Mesangial cell (primary cell): ENCODE data around the gene KRTAP3-2. TPM values are rescaled to one million over a fixed set of nuclear protein-coding genes. Genes with fewer than 3 reads are reported as not detected.

Experiments
- total RNA-seq: library from RNA; depleted of rRNA; stranded (reverse); fragments of >200 nt; gene quantifications from 2 replicates; pipeline ENCODE4 v1.2.3, GENCODE V29; 2015

Gene KRTAP3-2
- total RNA-seq, result not detected in 2 replicates

DNA sequence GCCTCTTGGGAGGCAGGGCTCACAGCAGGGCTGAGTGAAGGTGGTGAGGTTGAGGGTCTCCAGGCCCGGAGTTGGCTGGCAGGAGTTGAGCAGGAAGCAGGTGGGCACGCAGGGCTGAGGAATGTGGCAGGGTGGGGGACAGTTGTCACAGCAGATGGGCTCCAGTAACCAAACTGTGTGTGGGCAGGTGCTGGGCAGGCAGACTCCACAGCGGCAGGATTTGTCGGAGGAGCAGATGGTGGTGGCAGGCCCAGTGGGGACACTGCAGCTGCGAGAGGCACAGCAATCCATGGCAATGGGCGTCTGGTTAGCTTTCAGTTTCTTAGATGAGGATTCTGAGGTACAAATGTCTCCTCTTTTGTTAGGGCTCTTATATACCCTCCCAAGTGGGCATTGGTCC is at the start of gene KRTAP3-2:
KRTAP3-2 (minus strand) TSS at position 344 of the 400 bp plus-strand sequence; CDS start at position 291, 53 bp downstream.

GRCh38 chr17:41046735-41047465 is 47.2 kb upstream of the KRTAP3-2 start, which contains the start of gene KRTAP2-1:
Gene KRTAP2-1, minus strand, starts transcription at chr17:41047316. Its CDS starts 49 bp downstream, at chr17:41047267.

DNA sequence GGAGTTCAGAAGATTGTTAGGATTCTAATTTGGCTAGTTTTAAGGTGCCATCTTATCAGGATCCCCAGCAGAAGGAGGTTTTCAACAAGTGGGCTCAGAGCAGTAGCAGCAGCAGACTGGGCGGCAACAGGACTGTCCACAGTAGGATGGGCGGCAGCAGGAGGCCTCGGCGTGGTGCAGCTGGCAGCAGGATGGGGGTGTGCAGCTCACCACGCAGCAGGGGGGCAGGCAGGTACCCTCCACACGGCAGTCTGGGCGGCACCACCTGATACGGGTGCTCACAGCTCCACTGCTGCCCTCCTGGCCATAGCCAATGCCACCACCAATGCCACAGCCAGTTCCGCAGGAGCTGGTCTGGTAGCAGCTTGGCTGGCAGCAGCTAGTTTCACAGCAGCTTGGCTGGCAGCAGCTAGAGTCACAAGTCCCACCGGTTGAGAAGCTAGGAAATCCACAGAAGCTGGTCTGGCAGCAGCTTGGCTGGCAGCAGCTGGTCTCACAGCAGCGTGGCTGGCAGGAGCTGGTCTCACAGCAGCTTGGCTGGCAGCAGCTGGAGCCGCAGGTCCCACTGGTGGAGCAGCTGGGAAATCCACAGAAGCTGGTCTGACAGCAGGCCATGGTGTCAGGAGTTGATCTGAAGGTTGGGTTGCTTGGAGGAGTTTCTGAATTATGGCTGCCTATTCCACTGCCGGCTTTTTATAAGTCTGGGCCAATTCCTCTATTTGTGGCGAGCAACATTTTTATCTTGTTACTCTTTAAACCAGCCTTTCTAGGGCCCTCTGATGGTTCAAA is 41.3 kb upstream of the KRTAP3-2 start, which contains the start of gene KRTAP1-1:
KRTAP1-1 (minus strand) TSS at position 668 of the 789 bp plus-strand sequence; CDS start at position 615, 53 bp downstream.

GRCh38 chr17:41034346-41034935 is 34.7 kb upstream of the KRTAP3-2 start, which contains the start of gene KRTAP1-3:
Gene KRTAP1-3, minus strand, starts transcription at chr17:41034874. Its CDS starts 53 bp downstream, at chr17:41034821.

GRCh38 chr17:41029633-41030245 is 30.0 kb upstream of the KRTAP3-2 start, which contains the start of gene KRTAP1-4:
Gene KRTAP1-4, minus strand, starts transcription at chr17:41030195. Its CDS starts 117 bp downstream, at chr17:41030078.

DNA sequence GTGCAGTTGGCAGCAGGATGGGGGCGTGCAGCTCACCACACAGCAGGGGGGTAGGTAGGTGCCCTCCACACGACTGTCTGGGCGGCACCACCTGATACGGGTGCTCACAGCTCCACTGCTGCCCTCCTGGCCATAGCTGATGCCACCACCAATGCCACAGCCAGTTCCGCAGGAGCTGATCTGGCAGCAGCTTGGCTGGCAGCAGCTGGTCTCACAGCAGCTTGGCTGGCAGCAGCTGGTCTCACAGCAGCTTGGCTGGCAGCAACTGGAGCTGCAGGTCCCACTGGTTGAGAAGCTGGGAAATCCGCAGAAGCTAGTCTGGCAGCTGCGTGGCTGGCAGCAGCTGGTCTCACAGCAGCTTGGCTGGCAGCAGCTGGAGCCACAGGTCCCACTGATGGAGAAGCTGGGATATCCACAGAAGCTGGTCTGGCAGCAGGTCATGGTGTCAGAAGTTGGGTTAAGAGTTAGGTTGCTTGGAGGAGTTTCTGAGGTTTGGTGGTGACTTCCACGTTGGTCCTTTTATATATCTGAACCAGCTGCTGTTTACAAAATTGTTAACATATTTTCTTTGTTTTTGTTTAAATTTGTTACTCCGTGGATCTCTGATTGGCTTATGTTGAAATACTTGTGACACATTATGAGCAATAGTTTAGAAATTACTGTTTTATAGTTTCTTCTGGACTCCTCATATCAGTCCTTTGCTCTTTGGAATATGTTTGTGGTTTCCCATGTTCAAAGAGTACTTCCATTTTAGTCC is 27.2 kb upstream of the KRTAP3-2 start, which contains the start of gene KRTAP1-5:
KRTAP1-5 (minus strand) TSS at position 494 of the 757 bp plus-strand sequence; CDS start at position 441, 53 bp downstream.

DNA sequence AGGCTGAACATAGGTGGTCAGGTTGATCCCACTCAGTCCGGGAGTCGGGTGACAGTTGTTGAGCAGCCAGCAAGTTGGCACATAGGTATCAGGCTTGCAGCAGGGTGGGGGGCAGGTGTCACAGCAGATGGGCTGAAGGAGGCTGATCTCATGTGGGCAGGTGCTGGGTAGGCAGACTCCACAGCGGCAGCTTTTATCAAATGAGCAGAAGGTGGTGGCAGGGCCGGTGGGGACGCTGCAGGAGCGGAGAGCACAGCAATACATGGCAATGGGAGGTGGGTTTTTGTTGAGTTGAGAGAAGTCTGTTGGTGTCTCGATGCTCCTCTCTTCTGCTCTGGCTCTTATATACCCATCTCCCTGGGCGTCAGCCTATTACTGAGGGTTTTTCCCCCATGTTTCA is 9.1 kb upstream of the KRTAP3-2 start, which contains the start of gene KRTAP3-1:
KRTAP3-1 (minus strand) TSS at position 318 of the 400 bp plus-strand sequence; CDS start at position 264, 54 bp downstream.

GRCh38 chr17:40993839-40994238 is 5.9 kb downstream of the KRTAP3-2 start, which contains the start of gene KRTAP3-3:
Gene KRTAP3-3, minus strand, starts transcription at chr17:40994164. Its CDS starts 67 bp downstream, at chr17:40994097.

DNA sequence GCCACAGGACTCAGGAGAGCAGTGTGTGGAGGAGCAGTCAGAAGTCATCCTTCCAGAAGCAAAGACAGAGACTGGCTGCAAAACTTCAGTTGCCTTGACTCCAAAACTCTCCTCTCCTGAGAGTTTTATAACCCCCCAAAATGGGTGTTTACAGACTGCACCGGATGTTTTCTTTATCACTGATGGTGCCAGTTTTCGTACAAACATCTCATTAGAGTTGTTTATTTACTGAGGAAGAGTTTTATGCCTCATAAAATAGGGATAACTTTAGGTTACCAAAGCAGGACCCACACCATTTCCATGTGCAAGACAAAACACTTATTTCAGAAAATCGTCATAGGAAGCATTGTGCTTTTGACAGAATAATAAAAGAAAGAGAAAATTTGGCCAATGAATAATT is 15.5 kb downstream of the KRTAP3-2 start, which contains the start of gene KRT40:
KRT40 (minus strand) TSS at position 101 of the 400 bp plus-strand sequence; CDS start at position 48, 53 bp downstream.

GRCh38 chr17:40966848-40967247 is 32.9 kb downstream of the KRTAP3-2 start, which contains the start of gene KRT39:
Gene KRT39, minus strand, starts transcription at chr17:40966948. Its CDS starts 92 bp downstream, at chr17:40966856.

Other genes with a start within 250 kb of the KRTAP3-2 start
- gene KRT25, start 244.6 kb downstream of the KRTAP3-2 start, total RNA-seq, result not detected in 2 replicates
- not detected in 2 replicates for gene KRT26, start 227.7 kb downstream of the KRTAP3-2 start, total RNA-seq
- 0.51 TPM in 1 of 2 replicates, not detected in the other for gene KRT27, start 217.4 kb downstream of the KRTAP3-2 start, total RNA-seq
- gene KRT28, start 199.9 kb downstream of the KRTAP3-2 start, total RNA-seq, result 0.51 TPM in 1 of 2 replicates, not detected in the other
- 10.3 and 49.9 TPM in 2 replicates for gene KRT10, start 177.3 kb downstream of the KRTAP3-2 start, total RNA-seq
- gene KRT12, start 132.7 kb downstream of the KRTAP3-2 start, total RNA-seq, result 0.13 TPM in 1 of 2 replicates, not detected in the other
- under 0.01 TPM in 1 of 2 replicates, not detected in the other for gene KRT20, start 114.7 kb downstream of the KRTAP3-2 start, total RNA-seq
- 0.76 TPM in 1 of 2 replicates, not detected in the other for gene KRT23, start 62.3 kb downstream of the KRTAP3-2 start, total RNA-seq
- gene KRT39, start 33.0 kb downstream of the KRTAP3-2 start, total RNA-seq, result not detected in 2 replicates
- not detected in 2 replicates for gene KRT40, start 15.6 kb downstream of the KRTAP3-2 start, total RNA-seq
- gene KRTAP3-3, start 5.7 kb downstream of the KRTAP3-2 start, total RNA-seq, result not detected in 2 replicates
- gene KRTAP3-1, start 9.2 kb upstream of the KRTAP3-2 start, total RNA-seq, result not detected in 2 replicates
- gene KRTAP1-5, start 27.3 kb upstream of the KRTAP3-2 start, total RNA-seq, result not detected in 2 replicates
- not detected in 2 replicates for gene KRTAP1-4, start 30.3 kb upstream of the KRTAP3-2 start, total RNA-seq
- gene KRTAP1-3, start 35.0 kb upstream of the KRTAP3-2 start, total RNA-seq, result not detected in 2 replicates
- gene KRTAP1-1, start 41.5 kb upstream of the KRTAP3-2 start, total RNA-seq, result not detected in 2 replicates
- not detected in 2 replicates for gene KRTAP2-1, start 47.4 kb upstream of the KRTAP3-2 start, total RNA-seq
- not detected in 2 replicates for gene KRTAP2-2, start 55.3 kb upstream of the KRTAP3-2 start, total RNA-seq
- gene KRTAP2-3, start 60.2 kb upstream of the KRTAP3-2 start, total RNA-seq, result 0.13 and 2.6 TPM in 2 replicates
- not detected in 2 replicates for gene KRTAP2-4, start 66.0 kb upstream of the KRTAP3-2 start, total RNA-seq
- not detected in 2 replicates for gene KRTAP4-7, start 84.2 kb upstream of the KRTAP3-2 start, total RNA-seq
- gene KRTAP4-8, start 98.2 kb upstream of the KRTAP3-2 start, total RNA-seq, result not detected in 2 replicates
- gene KRTAP4-16, start 102.3 kb upstream of the KRTAP3-2 start, total RNA-seq, result not detected in 2 replicates
- gene KRTAP4-9, start 105.5 kb upstream of the KRTAP3-2 start, total RNA-seq, result not detected in 2 replicates
- gene KRTAP4-11, start 118.5 kb upstream of the KRTAP3-2 start, total RNA-seq, result not detected in 2 replicates
- not detected in 2 replicates for gene KRTAP4-12, start 124.3 kb upstream of the KRTAP3-2 start, total RNA-seq
- gene KRTAP4-6, start 140.6 kb upstream of the KRTAP3-2 start, total RNA-seq, result not detected in 2 replicates
- gene KRTAP4-5, start 149.9 kb upstream of the KRTAP3-2 start, total RNA-seq, result not detected in 2 replicates
- not detected in 2 replicates for gene KRTAP4-4, start 160.8 kb upstream of the KRTAP3-2 start, total RNA-seq
- not detected in 2 replicates for gene KRTAP4-3, start 168.3 kb upstream of the KRTAP3-2 start, total RNA-seq
- gene KRTAP4-2, start 178.3 kb upstream of the KRTAP3-2 start, total RNA-seq, result not detected in 2 replicates
- not detected in 2 replicates for gene KRTAP4-1, start 185.0 kb upstream of the KRTAP3-2 start, total RNA-seq
- not detected in 2 replicates for gene KRTAP9-1, start 190.0 kb upstream of the KRTAP3-2 start, total RNA-seq
- gene KRTAP9-2, start 226.7 kb upstream of the KRTAP3-2 start, total RNA-seq, result not detected in 2 replicates
- not detected in 2 replicates for gene KRTAP9-3, start 232.5 kb upstream of the KRTAP3-2 start, total RNA-seq
- not detected in 2 replicates for gene KRTAP9-8, start 238.1 kb upstream of the KRTAP3-2 start, total RNA-seq
- not detected in 2 replicates for gene KRTAP9-4, start 249.8 kb upstream of the KRTAP3-2 start, total RNA-seq